ENCODE results near the gene ZMAT2. TPM values are rescaled to one million over a fixed set of nuclear protein-coding genes. Genes with fewer than 3 reads are reported as not detected.
"Not testable (repeated sequence)": the region's sequence is repeated elsewhere in the genome, so short reads cannot be mapped to it uniquely, and the experiment has no call there.

ZMAT2 gene
- total and polyA plus RNA-seq, 2 experiments from 2014 or later, result 42.1 to 47.0 TPM

- Histone ChIP-seq H3K4me3 (no peak overlapping the region), H3K4me1 (ENCODE audit: low read depth) (peaks cover 14% of the 10 kb centered on the region), H3K27ac (no peak overlapping the region), H3K36me3 (peaks cover 54% of the 10 kb centered on the region), H3K9me3 (ENCODE audit: low read depth) (no peaks in the 10 kb centered on the region), H3K27me3 (no peaks in the 10 kb centered on the region)
- no peak for TF ChIP-seq CTCF (IDR thresholded peaks at IDR 0.05; ENCODE audit: low read depth, low read length)
- DNase-seq (ENCODE audit: low read depth in 1 of 2, low spot score in 1 of 2), result no peak
Measured at GRCh38 chr5:140696891-140697492, 3.3 kb upstream of the ZMAT2 start.

- peaks cover 25% of the 10 kb centered on the region for H3K36me3 ChIP-seq
- no peak for DNase-seq (ENCODE audit: low read depth in 1 of 2, low spot score in 1 of 2)
- no peak overlapping the region for H3K4me3 ChIP-seq
- no peaks in the 10 kb centered on the region for H3K9me3 ChIP-seq (ENCODE audit: low read depth)
- no peaks in the 10 kb centered on the region for H3K27me3 ChIP-seq
- no peaks in the 10 kb centered on the region for H3K4me1 ChIP-seq (ENCODE audit: low read depth)
- H3K27ac ChIP-seq, result no peak overlapping the region
- TF ChIP-seq CTCF (IDR thresholded peaks at IDR 0.05; ENCODE audit: low read depth, low read length), result no peak
Measured at GRCh38 chr5:140707812-140708211, 7.6 kb downstream of the ZMAT2 start.

- peaks cover 20% of the 10 kb centered on the region for H3K36me3 ChIP-seq
- H3K4me3 ChIP-seq; H3K27me3 ChIP-seq; DNase-seq (ENCODE audit: low read depth in 1 of 2, low spot score in 1 of 2); H3K9me3 ChIP-seq (ENCODE audit: low read depth); H3K4me1 ChIP-seq (ENCODE audit: low read depth); H3K27ac ChIP-seq: not testable (repeated sequence)
Measured at GRCh38 chr5:140708787-140709186, 8.5 kb downstream of the ZMAT2 start.

- Histone ChIP-seq H3K9me3 (ENCODE audit: low read depth) (no peaks in the 10 kb centered on the region), H3K27me3 (no peaks in the 10 kb centered on the region), H3K27ac (peak overlapping the region; percentile 27), H3K4me3 (peak overlapping the region; percentile 39), H3K36me3 (peaks cover 6% of the 10 kb centered on the region), H3K4me1 (ENCODE audit: low read depth) (no peaks in the 10 kb centered on the region)
- no peak for TF ChIP-seq CTCF (IDR thresholded peaks at IDR 0.05; ENCODE audit: low read depth, low read length)
- peak; percentile 84 to 98 for DNase-seq (ENCODE audit: low read depth in 1 of 2, low spot score in 1 of 2)
Measured at GRCh38 chr5:140710899-140711552, 10.8 kb downstream of the ZMAT2 start.

- Histone ChIP-seq H3K36me3 (no peaks in the 10 kb centered on the region), H3K27me3 (no peaks in the 10 kb centered on the region), H3K4me3 (no peak overlapping the region), H3K4me1 (ENCODE audit: low read depth) (no peaks in the 10 kb centered on the region), H3K27ac (no peak overlapping the region), H3K9me3 (ENCODE audit: low read depth) (no peaks in the 10 kb centered on the region)
- DNase-seq (ENCODE audit: low read depth in 1 of 2, low spot score in 1 of 2), result no peak
- TF ChIP-seq CTCF (IDR thresholded peaks at IDR 0.05; ENCODE audit: low read depth, low read length), result no peak
Measured at GRCh38 chr5:140711794-140712193, 11.5 kb downstream of the ZMAT2 start.

GRCh38 chr5:140713562-140714094, 13.4 kb downstream of the ZMAT2 start:
- Histone ChIP-seq H3K4me3 (no peak overlapping the region), H3K27ac (no peak overlapping the region), H3K9me3 (ENCODE audit: low read depth) (no peaks in the 10 kb centered on the region), H3K36me3 (no peaks in the 10 kb centered on the region), H3K27me3 (no peaks in the 10 kb centered on the region), H3K4me1 (ENCODE audit: low read depth) (no peaks in the 10 kb centered on the region)
- no peak for TF ChIP-seq CTCF (IDR thresholded peaks at IDR 0.05; ENCODE audit: low read depth, low read length)
- no peak for DNase-seq (ENCODE audit: low read depth in 1 of 2, low spot score in 1 of 2)

- H3K36me3 ChIP-seq; H3K9me3 ChIP-seq (ENCODE audit: low read depth); H3K27me3 ChIP-seq; H3K4me1 ChIP-seq (ENCODE audit: low read depth); DNase-seq (ENCODE audit: low read depth in 1 of 2, low spot score in 1 of 2); H3K27ac ChIP-seq; H3K4me3 ChIP-seq: not testable (repeated sequence)
Measured at GRCh38 chr5:140716238-140716637, 16.0 kb downstream of the ZMAT2 start.
